ENCODE measurements around the gene LRG1. TPM values are rescaled to one million over a fixed set of nuclear protein-coding genes. Genes with fewer than 3 reads are reported as not detected.

The LRG1 gene
- total and polyA plus RNA-seq, 9 of the 15 experiments (the other 6 are each of a cell fraction or from before 2014, with no cell fraction given) = 1.5 to 11.9 (median 8.7) TPM

- H3K36me3 ChIP-seq (ENCODE audit: control insufficient read depth, insufficient read depth, low read length) = no peaks in the 10 kb centered on the region
- no peaks in the 10 kb centered on the region for H3K9me3 ChIP-seq (replicated peaks; ENCODE audit: control insufficient read depth, insufficient read depth, low read depth, low read length)
- no peak overlapping the region for H3K4me2 ChIP-seq (ENCODE audit: insufficient read depth, low read length)
- ChIA-PET CTCF (ENCODE audit: low intra/inter-chr PET ratio) (interaction anchor here (0.7 to 1.4 kb wide), 2 partner anchors 257 to 258 kb away, joined by 5 to 12 read pairs; no protein-coding TSS in a partner anchor), POLR2A (interaction anchor here (0.6 to 1.9 kb wide), 7 partner anchors 9 to 278 kb away, joined by 3 to 8 read pairs (median 3); partner anchors contain the start of genes FEM1A, PLIN5 and YJU2)
- 0 out of 2 replicates have a peak, but pooled peaks cover 3% of the 10 kb centered on the region for H4K20me1 ChIP-seq (replicated peaks; ENCODE audit: control insufficient read depth, insufficient read depth, low read length)
- no TSS peak for BruUV-seq (replicated peaks)
- FAIRE-seq (peak; percentile 80), ATAC-seq (peak; percentile 90), DNase-seq (ENCODE audit: extremely low read depth in 1 of 4, low spot score in 3 of 4) (peak; percentile 65 to 77 (median 74))
- in situ Hi-C loops (cut with MboI) = no loop called here
- no peak overlapping the region for H2AFZ ChIP-seq (ENCODE audit: low read depth, low read length)
- 66% methylated on average over 15 of the region's 23 CpGs for WGBS (ENCODE audit: insufficient coverage, low coverage, missing lambda C conversion rate)
- no peaks in the 10 kb centered on the region; a peak in 1 of 5 replicates for H3K27me3 ChIP-seq (ENCODE audit: control insufficient read depth in 2 of 2, insufficient read depth in 2 of 2, low read length in 2 of 2)
- no peak overlapping the region for H3K4me3 ChIP-seq
- peak overlapping the region in 1 of 2 experiments; percentile 55; a peak in 2 of 4 replicates for H3K9ac ChIP-seq (ENCODE audit: insufficient read depth in 1 of 2, low read depth in 2 of 2, low read length in 2 of 2)
- H3K4me1 ChIP-seq (replicated peaks in 1 of 2; ENCODE audit: control insufficient read depth in 2 of 2, insufficient read depth in 2 of 2, low read length in 2 of 2) = peaks cover 0 to 37% of the 10 kb centered on the region in 2 experiments; a peak in 4 of 5 replicates
- no peaks in the 10 kb centered on the region for H3K79me2 ChIP-seq (ENCODE audit: control insufficient read depth, insufficient read depth, low read length)
- intact Hi-C loops (cut with micrococcal nuclease) = loop anchor here (1.0 kb wide), 1 partner anchor 258 kb away; no protein-coding TSS in a partner anchor
- H3K9me1 ChIP-seq (ENCODE audit: control insufficient read depth, insufficient read depth, low read length) = no peaks in the 10 kb centered on the region
- no peak overlapping the region for H3K27ac ChIP-seq (ENCODE audit: extremely low read depth, low read depth, low read length)
- TF ChIP-seq PTBP1 (IDR thresholded peaks at IDR 0.05; ENCODE audit: low read depth, low read length) (peak; percentile 75; the same call in 1 of the 2 replicates), RCOR1 (IDR thresholded peaks at IDR 0.05; ENCODE audit: borderline replicate concordance in 1 of 2, low read depth in 2 of 2, low read length in 2 of 2) (peak; percentile 66 to 90; a peak in 3 of 4 replicates), ZFP36 (IDR thresholded peaks at IDR 0.05; ENCODE audit: low read depth, low read length, partially characterized antibody) (peak; percentile 89), KDM1A (IDR thresholded peaks at IDR 0.05) (peak in 1 of 2 experiments; percentile 66; a peak in 2 of 4 replicates), CBX1 (IDR thresholded peaks at IDR 0.05; ENCODE audit: low read depth) (peak; percentile 47; the same call in 1 of the 2 replicates), TFAP4 (CRISPR knock-in tag; IDR thresholded peaks at IDR 0.05; ENCODE audit: borderline replicate concordance) (peak; percentile 47; the same call in 1 of the 2 replicates), RBM25 (IDR thresholded peaks at IDR 0.05; ENCODE audit: low read depth, low read length, severe bottlenecking) (peak; percentile 47), CTCF (IDR thresholded peaks at IDR 0.05 in 2 of 3, conservative IDR thresholded peaks at IDR 0.05 in 1 of 3; ENCODE audit: insufficient read depth in 2 of 3, low read depth in 1 of 3, low read length in 3 of 3) (peak; percentile 86 to 90 (median 88)), SP2 (IDR thresholded peaks at IDR 0.05; ENCODE audit: extremely low read depth, low read depth, low read length, poor library complexity, severe bottlenecking) (peak; percentile 34), BACH1 (tag; IDR thresholded peaks at IDR 0.05) (no peak), ZNF263 (CRISPR knock-in tag; IDR thresholded peaks at IDR 0.05; ENCODE audit: borderline replicate concordance) (peak; percentile 34; the same call in 1 of the 2 replicates), SMC3 (conservative IDR thresholded peaks at IDR 0.05; ENCODE audit: insufficient read depth, low read depth, low read length) (peak; percentile 70), SPI1 (IDR thresholded peaks at IDR 0.05; ENCODE audit: borderline replicate concordance, low read depth, low read length) (peak; percentile 9; the same call in 1 of the 2 replicates)
Observed at GRCh38 chr19:4524808-4525562, 14.9 kb downstream of the LRG1 start.
